Adrenal gland (tissue), 12 donors: ENCODE measurements around the gene GYG2. TPM values are rescaled to one million over a fixed set of nuclear protein-coding genes. Genes with fewer than 3 reads are reported as not detected.
A peak's percentile ranks its signal among the peaks of the same experiment; 100 is the strongest.

Source experiments
- DNase-seq, 7 donors: peaks; one replicate each; pipeline ENCODE4 v3.0.0-alpha.2; 2019 to 2020
- H3K27ac ChIP-seq, 5 donors: fragments of 200-600 bp; sonication (generic) in 4 of 5; 1 replicate in 3 of 5; 2 replicates in 2 of 5; pipeline versions ENCODE4 v1.5.1 to v1.8.0; 2016 to 2020; ENCODE audit warnings: mild to moderate bottlenecking in 1 of 5
- H3K27me3 ChIP-seq: fragments of 200-600 bp; 2 replicates; pipeline ENCODE4 v1.8.0; 2021
- H3K36me3 ChIP-seq, 2 donors: fragments of 200-600 bp; replicated peaks in 1 of 2; 1 replicate in 1 of 2; 2 replicates in 1 of 2; pipeline versions ENCODE4 v1.5.1 to v1.8.0; 2018 to 2022
- H3K4me1 ChIP-seq, 2 donors: fragments of 200-600 bp; replicated peaks in 1 of 2; 1 replicate in 1 of 2; 2 replicates in 1 of 2; pipeline versions ENCODE4 v1.5.1 to v1.8.0; 2018 to 2021
- H3K4me3 ChIP-seq, 4 donors: fragments of 200-600 bp; sonication (generic) in 3 of 4; one replicate each; pipeline ENCODE4 v1.5.1; 2016 to 2018
- H3K9me3 ChIP-seq, 3 donors: fragments of 200-600 bp; sonication (generic) in 1 of 3; replicated peaks in 1 of 3; 1 replicate in 2 of 3; 2 replicates in 1 of 3; pipeline versions ENCODE4 v1.5.1 to v1.8.0; 2016 to 2021
- CTCF ChIP-seq, 6 experiments: fragments of 450-650 bp in 4 of 6; fragments of 200-600 bp in 2 of 6; sonication (generic) in 1 of 6; IDR thresholded peaks; 1 replicate in 5 of 6; 2 replicates in 1 of 6; pipeline versions ENCODE4 v1.5.1 to v1.8.0; 2016 to 2021; ENCODE audit warnings: antibody characterized with exemption in 6 of 6, mild to moderate bottlenecking in 2 of 6, moderate library complexity in 1 of 6
- POLR2A ChIP-seq, 2 donors: fragments of 450-650 bp; IDR thresholded peaks; one replicate each; pipeline ENCODE4 v1.6.1; 2017; ENCODE audit warnings: antibody characterized with exemption in 2 of 2, mild to moderate bottlenecking in 2 of 2, moderate library complexity in 1 of 2
- WGBS, 4 donors: extraction: QIAGEN DNeasy Blood & Tissue Kit in 2 of 4; methylation state at CpG; one replicate each; pipeline versions ENCODE4 v1.1.5 to v1.1.7; 2013 to 2017; 5-methylcytosine and 5-hydroxymethylcytosine counted together
- intact Hi-C, 2 donors: fragments of 100-400 bp; cut with DNase I; formaldehyde crosslinking; loops; one replicate each; pipeline versions ENCODE4 v1.14.1 to v1.15.0; 2022 to 2023
- polyA plus RNA-seq, 3 donors: library from polyadenylated mRNA; stranded (reverse); fragments of 200-250 nt in 2 of 3; fragments of 350-450 nt in 1 of 3; fragmentation: Illumina TruSeq in 1 of 3; extraction: RNeasy Lipid Tissue Mini Kit (QIAGEN cat#74804) in 1 of 3; gene quantifications; one replicate each; pipeline ENCODE4 v1.2.3, GENCODE V29; 2013 to 2014
- total RNA-seq, 9 donors: library from RNA; depleted of rRNA in 4 of 9; stranded (reverse); fragments of >200 nt in 4 of 9; fragments of 120-200 nt in 1 of 9; fragmentation: NEBNext Ultra II Directional in 1 of 9; extraction: Animal tissue kit (Norgen Biotek cat#: 25700) in 1 of 9; gene quantifications; one replicate each; pipeline versions ENCODE4 v1.1.0 to v1.2.4, GENCODE V29; 2013 to 2023
- donor health status: healthy with polysubstance abuse.
- donor health status: Bipolar disorder and iron deficiency.
- donor health status: DM: yes; HTN: yes; CAD: no.
- donor health status: DM: no; HTN: no; CAD: no.
- donor health status: DM: no; HTN: no; CAD: no.
- donor health status: DM: yes; HTN: yes; CAD: no.

GYG2 gene
- total and polyA plus RNA-seq, 12 donors: 0.26 to 13.4 (median 2.3) TPM

DNA sequence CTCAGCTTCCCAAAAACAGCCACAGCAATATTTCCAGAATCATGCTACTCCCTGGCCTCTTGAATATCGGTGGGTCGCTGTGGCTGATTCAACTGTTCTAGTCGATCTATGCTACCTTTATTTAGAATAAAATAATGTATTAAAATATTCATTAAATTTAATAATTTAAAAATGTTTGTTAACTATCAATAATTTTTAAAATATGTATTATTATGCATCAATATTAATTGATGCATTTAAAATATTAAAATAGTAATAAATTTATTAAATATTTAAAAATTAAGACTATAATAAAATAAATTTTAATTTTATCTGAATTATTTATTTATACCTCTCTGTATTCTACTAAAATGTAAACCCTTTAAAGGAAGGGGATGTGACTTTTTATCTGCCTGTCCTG lies 81.4 kb downstream of the GYG2 start:
- H3K4me1 ChIP-seq: no peaks in the 10 kb centered on the region
- WGBS, 4 donors: 94 to 96% (median 96%) methylated on average over 3 of the region's 3 CpGs
- H3K36me3 ChIP-seq: peaks cover 0 to under 1% of the 10 kb centered on the region in 2 donors
- no peaks in the 10 kb centered on the region for H3K9me3 ChIP-seq
- DNase-seq: no peak
- H3K27me3 ChIP-seq: no peaks in the 10 kb centered on the region
- TF ChIP-seq CTCF (IDR thresholded peaks at IDR 0.05) (no peak), POLR2A (IDR thresholded peaks at IDR 0.05) (no peak)
- no peak overlapping the region for H3K27ac ChIP-seq
- H3K4me3 ChIP-seq: no peak overlapping the region
- intact Hi-C loops: no loop called here

DNA sequence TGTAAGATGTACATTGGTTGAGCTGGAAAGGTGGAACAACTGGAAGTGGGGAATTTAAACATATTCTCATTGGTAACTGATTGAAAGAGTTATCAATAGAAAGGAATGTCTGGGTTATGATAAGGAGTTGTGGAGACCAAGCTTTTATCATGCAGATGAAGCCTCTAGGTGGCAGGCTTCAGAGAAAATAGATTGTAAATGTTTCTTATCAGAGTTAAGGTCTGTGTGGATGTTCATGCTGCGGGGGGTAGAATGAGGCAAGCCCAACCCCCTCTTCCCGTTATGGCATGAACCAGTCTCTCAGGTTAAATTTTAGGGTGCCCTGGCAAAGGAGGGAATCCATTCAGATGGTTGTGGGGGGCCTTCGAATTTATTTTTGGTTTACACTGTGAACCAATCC lies 84.4 kb downstream of the GYG2 start:
- H3K4me1 ChIP-seq: no peaks in the 10 kb centered on the region
- DNase-seq: no peak
- intact Hi-C loops: no loop called here
- H3K36me3 ChIP-seq: peaks cover 0 to 3% of the 10 kb centered on the region in 2 donors
- H3K27ac ChIP-seq: no peak overlapping the region
- no peaks in the 10 kb centered on the region for H3K9me3 ChIP-seq
- TF ChIP-seq POLR2A (IDR thresholded peaks at IDR 0.05) (no peak), CTCF (IDR thresholded peaks at IDR 0.05) (peak in 1 of 6 experiments; percentile 10)
- H3K27me3 ChIP-seq: no peaks in the 10 kb centered on the region
- 54 to 75% (median 68%) methylated on average over 3 of the region's 3 CpGs for WGBS, 4 donors
- H3K4me3 ChIP-seq: no peak overlapping the region

GRCh38 chrX:2917767-2918166 lies 89.0 kb downstream of the GYG2 start:
- Histone ChIP-seq H3K27ac (no peak overlapping the region), H3K36me3 (peaks cover 0 to 17% of the 10 kb centered on the region in 2 donors), H3K4me3 (no peak overlapping the region), H3K4me1 (no peaks in the 10 kb centered on the region), H3K27me3 (no peaks in the 10 kb centered on the region), H3K9me3 (no peaks in the 10 kb centered on the region)
- 96 to 98% (median 96%) methylated on average over 23 of the region's 23 CpGs for WGBS, 4 donors
- DNase-seq: no peak
- TF ChIP-seq CTCF (IDR thresholded peaks at IDR 0.05) (no peak), POLR2A (IDR thresholded peaks at IDR 0.05) (no peak)
- intact Hi-C loops: no loop called here

DNA sequence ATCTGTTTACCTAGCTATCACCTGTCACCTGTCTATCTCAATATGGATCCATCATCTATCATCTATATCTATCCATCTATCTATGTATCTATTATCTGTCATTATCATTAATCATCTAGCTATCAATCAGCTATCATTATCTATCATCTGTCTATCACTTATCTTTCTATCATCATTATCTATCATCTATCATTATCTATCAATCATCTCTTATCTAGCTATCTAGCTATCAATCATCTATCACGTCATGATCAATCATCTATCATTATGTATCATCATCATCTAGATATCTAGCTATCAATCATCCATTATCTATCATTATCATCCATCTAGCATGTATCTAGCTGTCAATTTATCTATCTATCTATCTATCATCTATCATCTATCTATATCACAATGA lies 92.5 kb downstream of the GYG2 start:
- intact Hi-C loops: no loop called here

More for the DNA sequence above, 92.5 kb downstream of the GYG2 start:
- no peak for DNase-seq
- no peak overlapping the region for H3K4me3 ChIP-seq
- H3K36me3 ChIP-seq: peaks cover 0 to 14% of the 10 kb centered on the region in 2 donors
- H3K9me3 ChIP-seq: no peaks in the 10 kb centered on the region
- H3K27ac ChIP-seq: no peak overlapping the region
- TF ChIP-seq CTCF (IDR thresholded peaks at IDR 0.05) (no peak), POLR2A (IDR thresholded peaks at IDR 0.05) (no peak)
- no peaks in the 10 kb centered on the region for H3K27me3 ChIP-seq
- WGBS, 4 donors: 61 to 88% (median 77%) methylated on average over 1 of the region's 1 CpG
- no peaks in the 10 kb centered on the region for H3K4me1 ChIP-seq
